GM18858 (cell line): ENCODE results near the gene LY6G6C.
A peak's percentile ranks its signal among the peaks of the same experiment; 100 is the strongest.

Experiments used
- ATAC-seq: cut with Tn5 transposase; IDR thresholded peaks from one replicate; pipeline ENCODE4 v1.9.1; 2021; ENCODE audit not compliant: unreplicated experiment

LY6G6C gene

GRCh38 chr6:31742894-31743293 lies 21.3 kb upstream of the LY6G6C start:
- ATAC-seq: no peak

- no peak for ATAC-seq
Observed at GRCh38 chr6:31741815-31742214, 20.3 kb upstream of the LY6G6C start.

- ATAC-seq: no peak
Observed at GRCh38 chr6:31740397-31741223, 19.1 kb upstream of the LY6G6C start.

- ATAC-seq: peak; percentile 51
Observed at GRCh38 chr6:31739639-31740396, 18.3 kb upstream of the LY6G6C start, which contains the start of gene MSH5. TSS of gene MSH5 (plus strand) at chr6:31740005. CDS start at chr6:31740467, 462 bp downstream.

- ATAC-seq: no peak
Observed at GRCh38 chr6:31737991-31738979, 16.7 kb upstream of the LY6G6C start.

- ATAC-seq: no peak
Observed at GRCh38 chr6:31737315-31737990, 15.9 kb upstream of the LY6G6C start.

GRCh38 chr6:31736768-31737314 lies 15.3 kb upstream of the LY6G6C start:
- ATAC-seq: no peak

- ATAC-seq: no peak
Observed at GRCh38 chr6:31736021-31736767, 14.6 kb upstream of the LY6G6C start, which contains the start of gene CLIC1. TSS of gene CLIC1 (minus strand) at chr6:31736530. CDS start at chr6:31736300, 230 bp downstream.

GRCh38 chr6:31734821-31735406 lies 13.4 kb upstream of the LY6G6C start:
- no peak for ATAC-seq

GRCh38 chr6:31734247-31734820 lies 12.8 kb upstream of the LY6G6C start:
- ATAC-seq: no peak

GRCh38 chr6:31733734-31734133 lies 12.2 kb upstream of the LY6G6C start:
- ATAC-seq: no peak

GRCh38 chr6:31732029-31732428 lies 10.5 kb upstream of the LY6G6C start:
- no peak for ATAC-seq

GRCh38 chr6:31730631-31731086 lies 9.1 kb upstream of the LY6G6C start:
- ATAC-seq: no peak

- no peak for ATAC-seq
Observed at GRCh38 chr6:31729979-31730630, 8.6 kb upstream of the LY6G6C start.

- no peak for ATAC-seq
Observed at GRCh38 chr6:31729515-31729978, 8.0 kb upstream of the LY6G6C start.

GRCh38 chr6:31728767-31729514 lies 7.4 kb upstream of the LY6G6C start, which contains the start of gene DDAH2:
TSS of gene DDAH2 (minus strand) at chr6:31729299. CDS start at chr6:31729161, 138 bp downstream.
- no peak for ATAC-seq
